OCI-LY1 (cell line): ENCODE data around the gene CXXC4.

Experiments
- CTCF ChIP-seq: fragments of 200-600 bp; sonication (generic), shearing (Covaris generic); IDR thresholded peaks from 2 replicates; pipeline ENCODE4 v1.5.1; 2017; ENCODE audit warnings: mild to moderate bottlenecking, antibody characterized with exemption, low read length, moderate library complexity, mixed read lengths
- EZH2 ChIP-seq: fragments of 200-600 bp; sonication (generic), shearing (Covaris generic); IDR thresholded peaks from 2 replicates; pipeline ENCODE4 v1.8.0; 2017; ENCODE audit warnings: borderline replicate concordance, mixed run types, mild to moderate bottlenecking, antibody characterized with exemption, low read length, moderate library complexity, mixed read lengths

- TF ChIP-seq CTCF (no peak), EZH2 (no peak)
These were observed 5.7 kb upstream of the CXXC4 start for GRCh38 chr4:104500442-104500841.
